Measurements from ENCODE around the gene CHRM5.

The CHRM5 gene

GRCh38 chr15:33968224-33968623 is at the start of gene CHRM5:
TSS of gene CHRM5 (plus strand) at chr15:33968497. CDS start at chr15:34062718, 94,221 bp downstream.
- no peak for DNase-seq

- no peak for DNase-seq
Observed at GRCh38 chr15:33923446-33923845, 44.9 kb upstream of the CHRM5 start.

- no peak for DNase-seq
Observed at GRCh38 chr15:33926260-33926659, 42.0 kb upstream of the CHRM5 start.

- no peak for DNase-seq
Observed at GRCh38 chr15:33932734-33933133, 35.6 kb upstream of the CHRM5 start.

- no peak for DNase-seq
Observed at GRCh38 chr15:33934396-33934795, 33.9 kb upstream of the CHRM5 start.

- no peak for DNase-seq
Observed at GRCh38 chr15:33934921-33935320, 33.4 kb upstream of the CHRM5 start.

GRCh38 chr15:33941279-33942063 is 26.8 kb upstream of the CHRM5 start:
- no peak for DNase-seq

- no peak for DNase-seq
Observed at GRCh38 chr15:33946152-33946551, 22.1 kb upstream of the CHRM5 start.

GRCh38 chr15:33955945-33956344 is 12.4 kb upstream of the CHRM5 start:
- no peak for DNase-seq

GRCh38 chr15:33956397-33956796 is 11.9 kb upstream of the CHRM5 start:
- DNase-seq, result no peak

GRCh38 chr15:33959844-33960548 is 8.3 kb upstream of the CHRM5 start:
- DNase-seq, result no peak

- no peak for DNase-seq
Observed at GRCh38 chr15:33960549-33960935, 7.8 kb upstream of the CHRM5 start.

GRCh38 chr15:33963831-33964664 is 4.2 kb upstream of the CHRM5 start:
- no peak for DNase-seq

GRCh38 chr15:33964665-33965040 is 3.6 kb upstream of the CHRM5 start:
- no peak for DNase-seq

GRCh38 chr15:33968821-33969220 is 524 bp downstream of the CHRM5 start:
- no peak for DNase-seq

GRCh38 chr15:33971811-33972210 is 3.5 kb downstream of the CHRM5 start:
- no peak for DNase-seq

GRCh38 chr15:33975022-33975565 is 6.8 kb downstream of the CHRM5 start:
- no peak for DNase-seq

GRCh38 chr15:33980159-33980558 is 11.9 kb downstream of the CHRM5 start:
- DNase-seq, result no peak

- no peak for DNase-seq
Observed at GRCh38 chr15:33982516-33982915, 14.2 kb downstream of the CHRM5 start.

GRCh38 chr15:33985287-33985686 is 17.0 kb downstream of the CHRM5 start:
- DNase-seq, result no peak

GRCh38 chr15:33985751-33986150 is 17.5 kb downstream of the CHRM5 start:
- no peak for DNase-seq

- no peak for DNase-seq
Observed at GRCh38 chr15:33987444-33987843, 19.1 kb downstream of the CHRM5 start.

- DNase-seq, result no peak
Observed at GRCh38 chr15:33988384-33988783, 20.1 kb downstream of the CHRM5 start.

Measured in activated CD8-positive, alpha-beta memory T cell treated with anti-CD3 and anti-CD28 coated beads, Interleukin-2, amount 50 U/mL, for 48 hours (primary cell).